OCI-LY7 (cell line): ENCODE data around the gene AGBL1. TPM values are rescaled to one million over a fixed set of nuclear protein-coding genes. Genes with fewer than 3 reads are reported as not detected.

ENCODE experiments used
- BruUV-seq: library from RNA; stranded (reverse); fragments of 400-500 nt; replicated peaks from 2 replicates; lab custom pipeline; 2021; lab: Mats Ljungman, UMichigan
- CTCF ChIA-PET: fragments of 300-600 bp; sonication (Branson Sonifier 250); formaldehyde crosslinking; loops from one replicate; lab custom pipeline; 2022; ENCODE audit warnings: antibody characterized with exemption; ENCODE audit not compliant: unreplicated experiment; lab: Charles Lee
- POLR2A ChIA-PET: fragments of 300-600 bp; sonication (Branson Sonifier 250); formaldehyde crosslinking; loops from one replicate; lab custom pipeline; 2022; ENCODE audit warnings: antibody characterized with exemption; lab: Charles Lee
- DNase-seq: peaks from one replicate; pipeline ENCODE4 v3.0.0-alpha.2; 2015; ENCODE audit warnings: low spot score
- H2AFZ ChIP-seq: fragments of 200-600 bp; sonication (generic), shearing (Covaris generic); 2 replicates; pipeline ENCODE4 v1.6.1; 2014; ENCODE audit warnings: mild to moderate bottlenecking, antibody characterized with exemption, low read length, moderate library complexity
- H3K27ac ChIP-seq: fragments of 200-600 bp; sonication (generic); 2 replicates; pipeline ENCODE4 v1.5.1; 2014; ENCODE audit warnings: mixed run types, low read depth, mild to moderate bottlenecking, moderate library complexity, low read length, inconsistent platforms; ENCODE audit not compliant: poor library complexity, severe bottlenecking
- H3K36me3 ChIP-seq: fragments of 200-600 bp; sonication (generic); 2 replicates; pipeline ENCODE4 v1.6.1; 2014; ENCODE audit warnings: mild to moderate bottlenecking, antibody characterized with exemption, low read length, moderate library complexity, mixed read lengths; ENCODE audit not compliant: insufficient read depth
- H3K4me1 ChIP-seq: fragments of 200-600 bp; sonication (generic); 2 replicates; pipeline ENCODE4 v1.5.1; 2014; ENCODE audit warnings: mild to moderate bottlenecking, low read length; ENCODE audit not compliant: insufficient read depth, poor library complexity, severe bottlenecking
- H3K4me2 ChIP-seq: fragments of 200-600 bp; sonication (generic); 2 replicates; pipeline ENCODE4 v1.6.1; 2014; ENCODE audit warnings: mild to moderate bottlenecking, low read length
- H3K4me3 ChIP-seq: fragments of 200-600 bp; sonication (generic); 2 replicates; pipeline ENCODE4 v1.5.1; 2014; ENCODE audit warnings: mild to moderate bottlenecking, low read depth, low read length; ENCODE audit not compliant: poor library complexity, severe bottlenecking
- H3K79me2 ChIP-seq: fragments of 200-600 bp; sonication (generic); 2 replicates; pipeline ENCODE4 v1.6.1; 2016; ENCODE audit warnings: low read depth, mild to moderate bottlenecking, low read length, moderate library complexity, mixed read lengths; ENCODE audit not compliant: insufficient read depth
- H3K9me2 ChIP-seq: fragments of 200-600 bp; sonication (generic); 2 replicates; pipeline ENCODE4 v1.6.1; 2016; ENCODE audit warnings: mild to moderate bottlenecking, low read length, mixed read lengths; ENCODE audit not compliant: insufficient read depth
- H3K9me3 ChIP-seq: fragments of 200-600 bp; sonication (generic); 2 replicates; pipeline ENCODE4 v1.6.1; 2014; ENCODE audit warnings: mild to moderate bottlenecking, mixed run types, low read length, mixed read lengths
- H4K20me1 ChIP-seq: fragments of 200-600 bp; sonication (generic); 2 replicates; pipeline ENCODE4 v1.6.1; 2014; ENCODE audit warnings: mild to moderate bottlenecking, antibody characterized with exemption, low read length, moderate library complexity, mixed read lengths; ENCODE audit not compliant: insufficient read depth
- CTCF ChIP-seq: fragments of 200-600 bp; sonication (generic); conservative IDR thresholded peaks from 2 replicates; pipeline ENCODE4 v1.5.1; 2014; ENCODE audit warnings: mild to moderate bottlenecking, antibody characterized with exemption, low read length, moderate library complexity, mixed read lengths
- EZH2phosphoT487 ChIP-seq: fragments of 200-600 bp; sonication (generic); IDR thresholded peaks from 2 replicates; pipeline ENCODE4 v1.6.1; 2018; ENCODE audit warnings: low read depth, borderline replicate concordance, mild to moderate bottlenecking, mixed run types, antibody characterized with exemption, low read length, moderate library complexity, mixed read lengths
- intact Hi-C: fragments of 100-400 bp; cut with micrococcal nuclease; formaldehyde crosslinking; loops from one replicate; pipeline ENCODE4 v1.10.0; 2022; ENCODE audit not compliant: unreplicated experiment
- total RNA-seq, 2 experiments: library from RNA; depleted of rRNA in 1 of 2; stranded (reverse); fragments of >200 nt in 1 of 2; shearing (Covaris generic) in 1 of 2; gene quantifications; 2 replicates each; pipeline ENCODE4 v1.2.3, GENCODE V29; 2014 to 2022

Gene AGBL1
- total RNA-seq, 2 experiments from 2014 or later = not detected

GRCh38 chr15:86316726-86317383 lies 237.2 kb downstream of the AGBL1 start:
- Histone ChIP-seq H3K4me2 (no peak overlapping the region), H3K4me1 (no peaks in the 10 kb centered on the region), H3K9me3 (no peaks in the 10 kb centered on the region), H3K79me2 (no peaks in the 10 kb centered on the region), H3K27ac (no peak overlapping the region), H3K36me3 (no peaks in the 10 kb centered on the region), H4K20me1 (no peaks in the 10 kb centered on the region), H3K9me2 (no peaks in the 10 kb centered on the region), H3K4me3 (no peak overlapping the region), H2AFZ (no peak overlapping the region)
- ChIA-PET POLR2A (interaction anchor here (0.6 kb wide), 1 partner anchor 28 kb away, joined by 3 read pairs; no protein-coding TSS in a partner anchor), CTCF (no interaction called here)
- no peak for TF ChIP-seq EZH2phosphoT487
- TF ChIP-seq CTCF = no peak
- BruUV-seq = no TSS peak
- intact Hi-C loops = no loop called here
- no peak for DNase-seq

GRCh38 chr15:86317384-86317740 lies 237.7 kb downstream of the AGBL1 start:
- intact Hi-C loops = no loop called here
- POLR2A ChIA-PET = interaction anchor here (0.6 kb wide), 1 partner anchor 27 kb away, joined by 3 read pairs; no protein-coding TSS in a partner anchor
- no peak for TF ChIP-seq CTCF
- TF ChIP-seq EZH2phosphoT487 = no peak
- Histone ChIP-seq H3K27ac (no peak overlapping the region), H3K9me2 (no peaks in the 10 kb centered on the region), H3K4me3 (no peak overlapping the region), H2AFZ (no peak overlapping the region), H3K36me3 (no peaks in the 10 kb centered on the region), H3K79me2 (no peaks in the 10 kb centered on the region), H3K9me3 (no peaks in the 10 kb centered on the region), H3K4me1 (no peaks in the 10 kb centered on the region), H4K20me1 (no peaks in the 10 kb centered on the region), H3K4me2 (no peak overlapping the region)
- DNase-seq = no peak
- CTCF ChIA-PET = no interaction called here
- BruUV-seq = no TSS peak

- Histone ChIP-seq H3K79me2 (no peaks in the 10 kb centered on the region), H3K9me2 (no peaks in the 10 kb centered on the region), H3K4me1 (no peaks in the 10 kb centered on the region), H3K9me3 (no peaks in the 10 kb centered on the region), H3K36me3 (no peaks in the 10 kb centered on the region), H3K4me3 (no peak overlapping the region), H3K27ac (no peak overlapping the region), H3K4me2 (no peak overlapping the region), H4K20me1 (no peaks in the 10 kb centered on the region), H2AFZ (no peak overlapping the region)
- ChIA-PET POLR2A (no interaction called here), CTCF (no interaction called here)
- no peak for DNase-seq
- BruUV-seq = no TSS peak
- intact Hi-C loops = no loop called here
- TF ChIP-seq EZH2phosphoT487 = no peak
Observed at GRCh38 chr15:86322629-86323028, 243.0 kb downstream of the AGBL1 start.
